Parathyroid adenoma (tissue), 2 donors: Measurements from ENCODE around the gene TRMT44.
A peak's percentile ranks its signal among the peaks of the same experiment; 100 is the strongest.

ENCODE experiments used
- H2AFZ ChIP-seq: fragments of 300-600 bp; sonication (generic); one replicate; pipeline ENCODE4 v1.7.0; 2017; ENCODE audit warnings: antibody characterized with exemption, mild to moderate bottlenecking
- H3K27ac ChIP-seq: fragments of 300-600 bp; sonication (generic); one replicate; pipeline ENCODE4 v1.7.0; 2017
- H3K27me3 ChIP-seq: fragments of 300-600 bp; sonication (generic); one replicate; pipeline ENCODE4 v1.7.0; 2017; ENCODE audit warnings: low read length; ENCODE audit not compliant: control insufficient read depth, insufficient read depth
- H3K36me3 ChIP-seq: fragments of 300-600 bp; sonication (generic); one replicate; pipeline ENCODE4 v1.7.0; 2017; ENCODE audit warnings: low read length; ENCODE audit not compliant: control insufficient read depth, insufficient read depth
- H3K4me1 ChIP-seq: fragments of 300-600 bp; sonication (generic); one replicate; pipeline ENCODE4 v1.7.0; 2017; ENCODE audit warnings: control low read depth
- H3K4me2 ChIP-seq: fragments of 300-600 bp; sonication (generic); one replicate; pipeline ENCODE4 v1.7.0; 2017; ENCODE audit warnings: low read length
- H3K4me3 ChIP-seq: fragments of 300-600 bp; sonication (generic); one replicate; pipeline ENCODE4 v1.7.0; 2017; ENCODE audit warnings: low read depth, low read length
- H3K79me2 ChIP-seq: fragments of 300-600 bp; sonication (generic); one replicate; pipeline ENCODE4 v1.7.0; 2017; ENCODE audit warnings: control low read depth
- H3K9ac ChIP-seq: fragments of 300-600 bp; sonication (generic); one replicate; pipeline ENCODE4 v1.7.0; 2017; ENCODE audit warnings: mild to moderate bottlenecking
- H3K9me3 ChIP-seq: fragments of 300-600 bp; sonication (generic); one replicate; pipeline ENCODE4 v1.7.0; 2017; ENCODE audit warnings: low read length; ENCODE audit not compliant: control insufficient read depth
- CTCF ChIP-seq: fragments of 300-600 bp; sonication (generic); IDR thresholded peaks from one replicate; pipeline ENCODE4 v1.7.0; 2017; ENCODE audit warnings: antibody characterized with exemption, mild to moderate bottlenecking
- donor health status: primary hyperparathyroidism.

The TRMT44 gene

GRCh38 chr4:8435656-8436121 is 4.9 kb upstream of the TRMT44 start:
- H3K79me2 ChIP-seq = peaks cover 3% of the 10 kb centered on the region
- H3K27ac ChIP-seq = no peak overlapping the region
- H3K36me3 ChIP-seq = no peaks in the 10 kb centered on the region
- H3K4me3 ChIP-seq = no peak overlapping the region
- no peak overlapping the region for H3K9ac ChIP-seq
- H3K27me3 ChIP-seq = no peaks in the 10 kb centered on the region
- H3K4me1 ChIP-seq = no peaks in the 10 kb centered on the region
- no peak overlapping the region for H3K4me2 ChIP-seq
- H3K9me3 ChIP-seq = no peaks in the 10 kb centered on the region
- no peak for TF ChIP-seq CTCF
- no peak overlapping the region for H2AFZ ChIP-seq

GRCh38 chr4:8437281-8437680 is 3.3 kb upstream of the TRMT44 start:
- Histone ChIP-seq H3K79me2 (peaks cover 17% of the 10 kb centered on the region), H3K27ac (no peak overlapping the region), H3K4me1 (peaks cover 4% of the 10 kb centered on the region), H3K9me3 (no peaks in the 10 kb centered on the region), H2AFZ (no peak overlapping the region), H3K4me2 (no peak overlapping the region), H3K9ac (no peak overlapping the region), H3K36me3 (no peaks in the 10 kb centered on the region), H3K4me3 (no peak overlapping the region), H3K27me3 (no peaks in the 10 kb centered on the region)
- TF ChIP-seq CTCF = peak; percentile 15

- Histone ChIP-seq H3K79me2 (peaks cover 18% of the 10 kb centered on the region), H3K36me3 (no peaks in the 10 kb centered on the region), H3K4me1 (peaks cover 4% of the 10 kb centered on the region), H3K4me3 (no peak overlapping the region), H3K27me3 (no peaks in the 10 kb centered on the region), H3K9me3 (no peaks in the 10 kb centered on the region), H3K9ac (no peak overlapping the region), H3K27ac (no peak overlapping the region), H2AFZ (no peak overlapping the region), H3K4me2 (no peak overlapping the region)
- TF ChIP-seq CTCF = no peak
Observed at GRCh38 chr4:8438743-8439142, 1.8 kb upstream of the TRMT44 start.

- Histone ChIP-seq H3K36me3 (no peaks in the 10 kb centered on the region), H3K4me1 (peaks cover 4% of the 10 kb centered on the region), H3K9me3 (no peaks in the 10 kb centered on the region), H3K27ac (no peak overlapping the region), H3K27me3 (no peaks in the 10 kb centered on the region), H3K4me3 (no peak overlapping the region), H3K79me2 (peaks cover 18% of the 10 kb centered on the region), H3K9ac (no peak overlapping the region), H2AFZ (no peak overlapping the region), H3K4me2 (no peak overlapping the region)
- TF ChIP-seq CTCF = no peak
Observed at GRCh38 chr4:8439168-8439567, 1.4 kb upstream of the TRMT44 start.

- peak overlapping the region; percentile 99 for H3K4me3 ChIP-seq
- TF ChIP-seq CTCF = no peak
- no peaks in the 10 kb centered on the region for H3K36me3 ChIP-seq
- H3K79me2 ChIP-seq = peaks cover 18% of the 10 kb centered on the region
- H3K9me3 ChIP-seq = no peaks in the 10 kb centered on the region
- H3K27me3 ChIP-seq = no peaks in the 10 kb centered on the region
- peak overlapping the region; percentile 99 for H3K4me2 ChIP-seq
- peaks cover 4% of the 10 kb centered on the region for H3K4me1 ChIP-seq
- peak overlapping the region; percentile 91 for H2AFZ ChIP-seq
- H3K27ac ChIP-seq = peak overlapping the region; percentile 92
- H3K9ac ChIP-seq = peak overlapping the region; percentile 37
Observed at GRCh38 chr4:8439914-8440491, 574 bp upstream of the TRMT44 start.
